ENCODE results near the gene FOXC2. TPM values are rescaled to one million over a fixed set of nuclear protein-coding genes. Genes with fewer than 3 reads are reported as not detected.

Gene FOXC2
- 0.51 and 1.2 TPM in 2 replicates for total RNA-seq (2014; rRNA removed; shearing (Covaris generic))
- polyA plus RNA-seq (2016; fragmentation: Nextera tagmentation; extraction: Ambion mirVana) = 2.5 and 3.0 TPM in 2 replicates

DNA sequence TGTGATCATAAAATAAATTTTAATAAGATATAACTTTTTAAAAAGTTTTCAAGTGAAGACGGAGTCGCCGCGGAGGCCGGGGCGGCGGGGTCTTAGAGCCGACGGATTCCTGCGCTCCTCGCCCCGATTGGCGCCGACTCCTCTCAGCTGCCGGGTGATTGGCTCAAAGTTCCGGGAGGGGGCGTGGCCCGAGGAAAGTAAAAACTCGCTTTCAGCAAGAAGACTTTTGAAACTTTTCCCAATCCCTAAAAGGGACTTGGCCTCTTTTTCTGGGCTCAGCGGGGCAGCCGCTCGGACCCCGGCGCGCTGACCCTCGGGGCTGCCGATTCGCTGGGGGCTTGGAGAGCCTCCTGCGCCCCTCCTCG, at the start of gene FOXC2:
FOXC2 (plus strand) TSS at position 229 of the 365 bp plus-strand sequence. CDS start 507 bp downstream, outside the sequence.
- H3K27ac ChIP-seq = peak within 1 kb of the TSS; percentile 55
- 0 out of 2 replicates have a peak, but pooled peaks cover 6% of the 10 kb centered on the region for H3F3A ChIP-seq (ENCODE audit: insufficient read depth)
- TF ChIP-seq EZH2phosphoT487 (IDR thresholded peaks at IDR 0.05; ENCODE audit: insufficient read depth, low read depth) (no peak), EZH2 (IDR thresholded peaks at IDR 0.05; ENCODE audit: insufficient read depth, poor library complexity, severe bottlenecking) (no peak)
- peak within 1 kb of the TSS; percentile 77 for H2AFZ ChIP-seq
- H3K9me2 ChIP-seq (ENCODE audit: insufficient read depth) = no peaks in the 10 kb centered on the region
- no peaks in the 10 kb centered on the region for H3K9me3 ChIP-seq (ENCODE audit: low read depth)
- 1 to 2% methylated on average over 30 of the region's 30 CpGs for WGBS, 2 experiments (ENCODE audit: low coverage in 1 of 2, low lambda C conversion rate in 2 of 2, missing lambda C conversion rate in 2 of 2)
- H3K4me1 ChIP-seq (ENCODE audit: insufficient read depth) = peaks cover 18% of the 10 kb centered on the region; the same call in 1 of the 2 replicates
- peaks cover 20% of the 10 kb centered on the region for H3K27me3 ChIP-seq (replicated peaks; ENCODE audit: insufficient read depth)
- in situ Hi-C loops (cut with MboI) = loop anchor here (5.0 kb wide), 1 partner anchor 721 kb away; no protein-coding TSS in a partner anchor
- H4K20me1 ChIP-seq (ENCODE audit: insufficient read depth) = no peaks in the 10 kb centered on the region
- peak; percentile 98 for DNase-seq
- peak within 1 kb of the TSS; percentile 67 for H3K4me2 ChIP-seq (ENCODE audit: unreplicated experiment)
- peak within 1 kb of the TSS; percentile 88 for H3K9ac ChIP-seq
- H3K79me2 ChIP-seq (ENCODE audit: insufficient read depth) = peaks cover 36% of the 10 kb centered on the region
- no peaks in the 10 kb centered on the region for H3K36me3 ChIP-seq (ENCODE audit: low read depth)
- H3K4me3 ChIP-seq = peak within 1 kb of the TSS; percentile 79

- Histone ChIP-seq H2AFZ (no peak overlapping the region), H3K4me3 (no peak overlapping the region), H3K9me2 (ENCODE audit: insufficient read depth) (no peaks in the 10 kb centered on the region)
Measured at GRCh38 chr16:86517033-86517432, 49.6 kb upstream of the FOXC2 start.

DNA sequence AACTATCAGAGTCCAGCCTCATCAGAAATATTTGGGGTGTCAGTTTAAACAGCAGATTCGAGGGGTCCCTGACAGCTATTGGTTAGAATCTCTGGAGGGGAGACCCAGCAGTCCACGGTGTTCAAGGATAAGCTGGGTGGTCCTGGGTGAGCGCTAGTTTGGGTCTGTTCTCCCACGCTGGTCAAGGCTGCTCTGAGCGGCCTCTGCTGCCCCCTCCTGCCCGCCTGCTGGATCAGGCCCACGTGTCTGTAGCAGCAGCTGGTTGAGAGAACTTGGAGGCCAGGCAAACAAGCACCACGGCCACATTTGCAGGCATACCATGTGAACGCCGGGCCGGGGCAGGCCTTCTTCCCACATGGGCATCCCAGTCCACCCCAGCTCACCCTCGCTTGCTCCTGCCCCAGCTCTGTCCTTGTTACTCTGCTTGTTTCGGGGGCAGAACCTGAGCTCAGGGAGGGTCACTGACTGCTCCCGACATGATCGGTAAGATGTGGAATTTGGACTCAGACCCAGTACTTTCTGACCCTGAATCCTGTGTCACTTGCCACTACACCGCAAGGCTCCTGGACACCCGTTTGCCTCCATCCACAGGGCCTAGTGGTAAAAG, 48.9 kb upstream of the FOXC2 start:
- Histone ChIP-seq H3K4me1 (ENCODE audit: insufficient read depth) (no peaks in the 10 kb centered on the region), H3K4me3 (no peak overlapping the region), H3K4me2 (ENCODE audit: unreplicated experiment) (no peak overlapping the region), H3F3A (ENCODE audit: insufficient read depth) (no peaks in the 10 kb centered on the region), H2AFZ (no peak overlapping the region), H3K27me3 (replicated peaks; ENCODE audit: insufficient read depth) (peaks cover 20% of the 10 kb centered on the region; the same call in 1 of the 2 replicates), H3K9me2 (ENCODE audit: insufficient read depth) (no peaks in the 10 kb centered on the region), H3K9me3 (ENCODE audit: low read depth) (no peaks in the 10 kb centered on the region), H4K20me1 (ENCODE audit: insufficient read depth) (no peaks in the 10 kb centered on the region), H3K27ac (no peak overlapping the region), H3K79me2 (ENCODE audit: insufficient read depth) (peaks cover 19% of the 10 kb centered on the region), H3K9ac (no peak overlapping the region), H3K36me3 (ENCODE audit: low read depth) (no peaks in the 10 kb centered on the region)
- TF ChIP-seq EZH2 (IDR thresholded peaks at IDR 0.05; ENCODE audit: insufficient read depth, poor library complexity, severe bottlenecking) (no peak), EZH2phosphoT487 (IDR thresholded peaks at IDR 0.05; ENCODE audit: insufficient read depth, low read depth) (no peak)
- DNase-seq = peak; percentile 81
- WGBS, 2 experiments (ENCODE audit: low coverage in 1 of 2, low lambda C conversion rate in 2 of 2, missing lambda C conversion rate in 2 of 2) = 19 to 24% methylated on average over 17 of the region's 17 CpGs
- in situ Hi-C loops (cut with MboI) = loop anchor here (25.0 kb wide), 1 partner anchor 680 kb away; no protein-coding TSS in a partner anchor

More at GRCh38 chr16:86517033-86517432, 49.6 kb upstream of the FOXC2 start:
- peaks cover 14% of the 10 kb centered on the region; the same call in 1 of the 2 replicates for H3K27me3 ChIP-seq (replicated peaks; ENCODE audit: insufficient read depth)
- no peaks in the 10 kb centered on the region for H3K4me1 ChIP-seq (ENCODE audit: insufficient read depth)
- TF ChIP-seq EZH2 (IDR thresholded peaks at IDR 0.05; ENCODE audit: insufficient read depth, poor library complexity, severe bottlenecking) = no peak
- no peak for TF ChIP-seq EZH2phosphoT487 (IDR thresholded peaks at IDR 0.05; ENCODE audit: insufficient read depth, low read depth)
- no peaks in the 10 kb centered on the region for H3K36me3 ChIP-seq (ENCODE audit: low read depth)
- H3K79me2 ChIP-seq (ENCODE audit: insufficient read depth) = peaks cover 25% of the 10 kb centered on the region
- DNase-seq = no peak
- H3K9me3 ChIP-seq (ENCODE audit: low read depth) = no peaks in the 10 kb centered on the region
- H4K20me1 ChIP-seq (ENCODE audit: insufficient read depth) = no peaks in the 10 kb centered on the region
- H3F3A ChIP-seq (ENCODE audit: insufficient read depth) = no peaks in the 10 kb centered on the region
- in situ Hi-C loops (cut with MboI) = loop anchor here (25.0 kb wide), 1 partner anchor 680 kb away; no protein-coding TSS in a partner anchor
- H3K27ac ChIP-seq = no peak overlapping the region
- no peak overlapping the region for H3K9ac ChIP-seq
- H3K4me2 ChIP-seq (ENCODE audit: unreplicated experiment) = no peak overlapping the region
- WGBS, 2 experiments (ENCODE audit: low coverage in 1 of 2, low lambda C conversion rate in 2 of 2, missing lambda C conversion rate in 2 of 2) = 62 to 63% methylated on average over 9 of the region's 9 CpGs

- peaks cover 7% of the 10 kb centered on the region for H3K79me2 ChIP-seq (ENCODE audit: insufficient read depth)
- H3K9ac ChIP-seq = no peak overlapping the region
- H3K9me2 ChIP-seq (ENCODE audit: insufficient read depth) = no peaks in the 10 kb centered on the region
- WGBS, 2 experiments (ENCODE audit: low coverage in 1 of 2, low lambda C conversion rate in 2 of 2, missing lambda C conversion rate in 2 of 2) = 77 to 82% methylated on average over 16 of the region's 16 CpGs
- no peaks in the 10 kb centered on the region for H3K36me3 ChIP-seq (ENCODE audit: low read depth)
- TF ChIP-seq EZH2 (IDR thresholded peaks at IDR 0.05; ENCODE audit: insufficient read depth, poor library complexity, severe bottlenecking) = no peak
- TF ChIP-seq EZH2phosphoT487 (IDR thresholded peaks at IDR 0.05; ENCODE audit: insufficient read depth, low read depth) = no peak
- no peaks in the 10 kb centered on the region for H3K4me1 ChIP-seq (ENCODE audit: insufficient read depth)
- H3K4me2 ChIP-seq (ENCODE audit: unreplicated experiment) = no peak overlapping the region
- in situ Hi-C loops (cut with MboI) = loop anchor here (25.0 kb wide), 1 partner anchor 682 kb away; no protein-coding TSS in a partner anchor
- no peaks in the 10 kb centered on the region for H3F3A ChIP-seq (ENCODE audit: insufficient read depth)
- no peak overlapping the region for H3K27ac ChIP-seq
- no peaks in the 10 kb centered on the region for H3K9me3 ChIP-seq (ENCODE audit: low read depth)
- H3K4me3 ChIP-seq = no peak overlapping the region
- no peaks in the 10 kb centered on the region for H4K20me1 ChIP-seq (ENCODE audit: insufficient read depth)
- no peak overlapping the region for H2AFZ ChIP-seq
- no peak for DNase-seq
- H3K27me3 ChIP-seq (replicated peaks; ENCODE audit: insufficient read depth) = peaks cover 30% of the 10 kb centered on the region
Measured at GRCh38 chr16:86519007-86519648, 47.5 kb upstream of the FOXC2 start.

All from GM23248 (cell line).